HG03342 (cell line): ENCODE measurements around the gene CST6.

Experiments
- ATAC-seq: cut with Tn5 transposase; IDR thresholded peaks from one replicate; pipeline ENCODE4 v1.9.1; 2021; ENCODE audit warnings: mild to moderate bottlenecking, moderate library complexity; ENCODE audit not compliant: unreplicated experiment

Gene CST6, protein sequence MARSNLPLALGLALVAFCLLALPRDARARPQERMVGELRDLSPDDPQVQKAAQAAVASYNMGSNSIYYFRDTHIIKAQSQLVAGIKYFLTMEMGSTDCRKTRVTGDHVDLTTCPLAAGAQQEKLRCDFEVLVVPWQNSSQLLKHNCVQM

DNA sequence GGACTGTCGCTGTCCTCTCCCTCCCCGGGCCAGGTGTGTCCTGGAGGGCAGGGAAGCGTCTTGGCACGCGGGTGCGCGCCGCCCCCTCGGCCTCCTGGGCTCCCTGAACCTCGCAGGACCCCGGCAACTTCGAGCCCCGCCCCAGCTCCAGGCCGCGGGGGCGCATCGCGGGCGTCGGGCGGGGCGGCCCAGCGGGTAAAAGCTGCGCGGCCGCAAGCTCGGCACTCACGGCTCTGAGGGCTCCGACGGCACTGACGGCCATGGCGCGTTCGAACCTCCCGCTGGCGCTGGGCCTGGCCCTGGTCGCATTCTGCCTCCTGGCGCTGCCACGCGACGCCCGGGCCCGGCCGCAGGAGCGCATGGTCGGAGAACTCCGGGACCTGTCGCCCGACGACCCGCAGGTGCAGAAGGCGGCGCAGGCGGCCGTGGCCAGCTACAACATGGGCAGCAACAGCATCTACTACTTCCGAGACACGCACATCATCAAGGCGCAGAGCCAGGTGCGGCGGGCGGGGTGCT is at the start of gene CST6:
TSS of gene CST6 (plus strand) at position 224 of the 519 bp plus-strand sequence. CDS start at position 261, 37 bp downstream.
- ATAC-seq = no peak

DNA sequence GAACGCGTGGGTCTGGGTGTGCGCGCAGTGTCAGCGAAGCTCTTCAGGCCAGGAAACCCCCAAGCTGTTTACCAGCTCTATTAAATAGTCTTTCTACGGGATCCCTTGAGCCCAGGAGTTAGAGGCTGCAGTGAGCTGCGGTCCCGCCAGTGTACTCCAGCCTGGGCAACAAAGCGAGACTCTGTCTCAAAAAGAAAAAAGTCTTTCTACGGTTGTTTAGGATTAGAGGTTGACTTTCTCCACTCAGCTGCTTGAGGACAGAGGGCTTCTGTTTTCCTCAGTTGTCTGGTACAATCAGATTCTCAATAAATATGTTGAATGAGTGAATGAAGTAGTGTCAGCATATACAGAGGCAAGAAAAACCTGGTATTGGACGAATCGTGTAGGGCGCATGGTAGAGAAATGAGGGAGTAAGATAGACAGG is 49.7 kb upstream of the CST6 start:
- no peak for ATAC-seq

DNA sequence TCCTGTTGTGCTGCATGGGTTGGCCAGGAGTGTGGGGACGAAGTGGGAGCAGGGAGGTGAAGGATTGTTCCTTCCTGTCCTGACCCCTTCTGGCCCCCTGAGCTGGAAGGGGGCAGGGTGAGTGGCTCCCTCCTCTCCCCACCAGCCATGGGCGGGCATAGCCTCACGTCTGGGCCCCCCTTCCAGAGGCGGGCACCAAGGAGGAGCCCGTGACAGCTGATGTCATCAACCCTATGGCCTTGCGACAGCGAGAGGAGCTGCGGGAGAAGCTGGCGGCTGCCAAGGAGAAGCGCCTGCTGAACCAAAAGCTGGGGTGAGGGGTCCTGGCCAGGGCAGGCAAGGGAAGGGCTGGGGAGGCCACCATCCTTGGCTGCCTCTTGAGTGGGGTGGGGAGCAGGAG is 46.9 kb upstream of the CST6 start:
- ATAC-seq = no peak

DNA sequence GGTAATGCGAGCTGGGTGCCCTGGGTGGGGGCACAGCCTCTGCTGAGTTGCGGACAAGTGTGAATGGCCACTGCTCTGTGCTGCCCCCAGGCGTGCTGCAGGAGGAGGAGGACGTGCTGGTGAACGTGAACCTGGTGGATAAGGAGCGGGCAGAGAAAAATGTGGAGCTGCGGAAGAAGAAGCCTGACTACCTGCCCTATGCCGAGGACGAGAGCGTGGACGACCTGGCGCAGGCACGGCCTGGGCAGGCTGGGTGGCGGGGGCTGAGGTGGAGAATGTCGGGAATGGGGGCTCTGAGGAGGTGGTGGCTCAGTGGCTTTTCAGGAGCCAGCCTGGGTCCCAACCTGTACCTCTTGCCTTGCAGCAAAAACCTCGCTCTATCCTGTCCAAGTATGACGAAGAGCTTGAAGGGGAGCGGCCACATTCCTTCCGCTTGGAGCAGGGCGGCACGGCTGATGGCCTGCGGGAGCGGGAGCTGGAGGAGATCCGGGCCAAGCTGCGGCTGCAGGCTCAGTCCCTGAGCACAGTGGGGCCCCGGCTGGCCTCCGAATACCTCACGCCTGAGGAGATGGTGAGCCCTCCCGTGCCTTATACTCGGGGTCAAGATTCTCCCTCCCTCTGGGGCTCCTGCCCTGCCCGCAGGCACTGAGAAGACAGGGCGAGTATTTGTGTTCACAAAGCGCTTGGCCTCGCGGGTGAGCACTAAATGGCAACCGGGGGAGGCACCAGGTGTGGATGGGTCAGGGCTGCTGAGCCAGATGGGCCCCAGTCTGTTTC is 45.6 kb upstream of the CST6 start:
- ATAC-seq = no peak

DNA sequence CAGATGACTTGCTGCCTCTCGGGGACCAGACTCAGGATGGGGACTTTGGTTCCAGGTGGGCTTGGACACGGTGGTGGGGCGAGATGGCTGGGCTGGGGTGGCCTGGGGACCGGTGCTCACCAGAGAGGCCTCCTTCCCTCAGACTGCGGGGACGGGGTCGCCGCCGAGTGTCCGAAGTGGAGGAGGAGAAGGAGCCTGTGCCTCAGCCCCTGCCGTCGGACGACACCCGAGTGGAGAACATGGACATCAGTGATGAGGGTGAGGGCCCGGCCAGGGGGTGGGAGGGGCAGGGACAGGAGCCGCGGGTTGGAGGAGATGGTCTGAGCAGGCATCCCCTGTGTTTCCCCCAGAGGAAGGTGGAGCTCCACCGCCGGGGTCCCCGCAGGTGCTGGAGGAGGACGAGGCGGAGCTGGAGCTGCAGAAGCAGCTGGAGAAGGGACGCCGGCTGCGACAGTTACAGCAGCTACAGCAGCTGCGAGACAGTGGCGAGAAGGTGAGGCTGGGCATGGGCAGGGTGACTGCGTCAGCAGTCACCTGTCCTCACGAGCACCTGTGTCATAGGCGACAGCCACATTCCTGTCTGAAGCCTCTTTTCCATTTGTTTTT is 44.4 kb upstream of the CST6 start:
- ATAC-seq = no peak

DNA sequence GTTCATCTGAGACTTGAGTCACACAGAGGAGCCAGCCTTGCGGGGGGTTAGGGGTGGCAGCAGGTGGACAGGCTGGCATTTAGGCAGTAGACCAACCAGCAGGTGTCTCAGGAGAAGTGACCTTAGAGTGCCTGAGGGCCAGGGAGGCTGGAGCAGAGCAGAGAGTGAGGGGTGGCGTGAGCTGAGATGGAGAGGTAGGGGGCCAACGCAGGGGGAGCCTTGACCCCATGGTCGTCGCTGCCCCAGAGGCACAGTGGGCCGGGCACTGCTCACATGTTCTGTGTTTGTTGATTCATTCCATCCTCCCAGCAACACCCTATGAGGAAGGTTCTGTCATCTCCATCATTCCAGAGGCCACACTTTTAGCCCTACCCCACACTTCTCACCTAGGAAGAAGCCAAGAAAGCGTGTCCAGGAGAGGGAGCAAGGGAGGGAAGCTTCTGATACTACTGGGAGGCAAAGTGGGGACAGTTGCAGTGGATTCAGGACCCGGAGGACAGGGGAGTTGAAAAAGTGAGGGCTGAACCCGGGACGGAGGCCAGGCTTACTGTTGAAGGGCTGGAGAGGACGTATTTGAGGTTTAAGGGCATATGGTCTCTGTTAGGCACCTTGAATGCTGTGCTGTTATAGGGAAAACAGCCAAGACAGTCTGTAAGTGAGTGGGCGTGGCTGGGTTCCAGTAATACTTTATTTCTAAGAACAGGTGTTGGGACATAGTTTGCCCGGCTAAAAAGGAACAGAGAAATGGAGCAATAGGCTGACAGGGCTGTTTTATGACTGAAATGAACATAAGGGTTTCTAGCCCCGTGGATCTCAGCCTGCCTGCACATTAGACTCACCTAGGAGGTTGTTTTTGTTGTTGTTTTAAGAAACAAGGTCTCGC is 43.0 kb upstream of the CST6 start:
- ATAC-seq = no peak

DNA sequence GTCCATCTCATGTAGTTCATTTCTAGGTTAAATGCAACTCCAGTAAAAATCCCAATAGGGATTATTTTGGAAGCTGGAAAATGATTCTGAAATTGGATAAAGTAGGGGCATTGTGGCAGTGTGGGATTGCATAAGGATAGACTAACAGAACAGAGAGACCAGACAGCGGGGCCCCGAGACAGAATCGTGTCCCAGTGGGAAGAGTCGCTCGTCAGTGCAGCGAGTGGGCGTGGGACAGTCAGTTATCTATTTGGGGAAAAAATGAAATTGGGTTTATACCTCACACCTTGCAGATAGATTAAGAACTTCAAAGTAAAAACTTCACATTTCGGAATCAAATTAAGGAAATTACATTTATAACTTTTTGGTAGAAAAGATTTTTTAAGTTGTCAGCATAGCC is 39.7 kb upstream of the CST6 start:
- ATAC-seq = no peak

DNA sequence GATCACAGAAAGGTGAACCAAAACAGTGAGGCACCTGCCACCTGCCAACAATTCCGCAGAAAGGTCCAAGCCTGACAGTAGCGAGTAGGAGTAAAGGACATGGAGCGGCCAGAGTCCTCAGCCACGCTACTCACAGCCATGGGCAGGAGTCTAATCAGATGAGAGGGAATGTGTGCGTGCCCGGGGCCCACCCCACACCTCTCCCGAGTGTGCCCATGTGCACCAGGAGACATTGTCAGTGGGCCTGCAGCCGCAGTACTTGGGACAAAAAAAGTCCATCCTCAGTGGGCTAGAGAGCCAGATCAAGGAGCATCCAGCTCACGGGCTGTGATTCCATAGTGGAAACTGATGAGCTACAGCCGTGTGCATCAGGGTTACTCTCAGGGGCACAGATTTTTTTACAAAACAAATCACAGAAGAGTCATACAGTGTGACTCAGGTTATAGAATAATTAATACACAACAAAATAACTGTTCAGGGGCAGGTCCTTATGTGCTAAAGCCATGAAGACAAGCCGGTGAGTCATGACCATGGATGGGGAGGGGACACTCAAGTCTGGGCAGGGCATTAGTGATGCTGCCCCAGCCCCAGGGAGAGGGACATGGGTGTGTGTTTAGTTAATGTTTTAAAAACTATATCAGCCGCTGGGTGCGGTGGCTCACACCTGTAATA is 38.2 kb upstream of the CST6 start:
- ATAC-seq = no peak

DNA sequence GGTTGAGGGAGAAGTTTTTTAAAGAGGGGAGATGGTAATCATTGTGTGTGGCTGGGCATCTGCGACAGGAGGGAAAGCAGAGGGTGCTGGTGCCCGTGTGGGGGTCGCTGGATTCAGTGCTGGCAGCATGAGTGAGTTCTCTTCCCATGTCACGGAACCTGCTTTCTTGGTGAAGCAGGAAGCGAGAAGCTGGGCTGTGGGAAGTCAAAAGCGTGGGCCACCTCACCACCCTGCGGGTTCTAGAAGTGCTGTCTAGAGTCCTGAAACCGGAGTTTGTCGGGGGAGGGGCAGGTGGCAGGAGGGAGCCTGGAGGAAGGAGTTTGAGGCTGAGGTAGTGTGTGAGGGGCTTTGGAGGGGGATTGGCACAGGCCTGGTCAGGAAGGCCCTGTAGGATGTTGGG is 36.0 kb upstream of the CST6 start:
- ATAC-seq = no peak

DNA sequence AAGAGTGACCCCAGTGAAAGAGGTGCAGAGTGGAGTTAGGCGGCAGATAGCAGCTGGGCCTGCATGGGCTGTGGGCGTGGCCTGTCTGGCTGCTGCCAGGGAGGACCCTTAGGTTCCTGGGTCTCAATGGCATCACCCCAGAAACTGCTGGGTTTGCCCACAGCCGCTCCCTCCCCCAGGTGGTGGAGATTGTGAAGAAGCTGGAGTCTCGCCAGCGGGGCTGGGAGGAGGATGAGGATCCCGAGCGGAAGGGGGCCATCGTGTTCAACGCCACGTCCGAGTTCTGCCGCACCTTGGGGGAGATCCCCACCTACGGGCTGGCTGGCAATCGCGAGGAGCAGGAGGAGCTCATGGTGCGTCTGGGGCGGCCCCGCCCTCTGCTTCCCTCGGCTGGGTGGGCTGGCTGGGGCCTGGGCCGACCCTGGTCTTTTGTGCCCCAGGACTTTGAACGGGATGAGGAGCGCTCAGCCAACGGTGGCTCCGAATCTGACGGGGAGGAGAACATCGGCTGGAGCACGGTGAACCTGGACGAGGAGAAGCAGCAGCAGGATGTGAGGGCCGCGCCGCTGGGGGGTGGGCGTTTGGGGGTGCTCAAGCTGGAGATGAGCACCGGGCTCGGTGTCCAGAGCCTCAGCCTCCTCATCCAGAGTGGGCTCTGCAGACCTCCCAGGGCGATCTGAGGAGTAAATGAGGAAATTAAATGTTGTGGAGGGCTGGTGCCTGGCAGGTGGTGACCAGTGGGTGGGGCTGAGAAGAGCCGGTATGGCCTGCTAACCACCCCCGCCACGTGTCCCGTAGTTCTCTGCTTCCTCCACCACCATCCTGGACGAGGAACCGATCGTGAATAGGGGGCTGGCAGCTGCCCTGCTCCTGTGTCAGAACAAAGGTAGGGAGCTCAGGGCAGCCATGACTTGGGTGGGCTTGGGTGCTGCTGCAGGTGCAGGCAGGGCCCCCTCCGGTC is 35.3 kb upstream of the CST6 start:
- no peak for ATAC-seq

DNA sequence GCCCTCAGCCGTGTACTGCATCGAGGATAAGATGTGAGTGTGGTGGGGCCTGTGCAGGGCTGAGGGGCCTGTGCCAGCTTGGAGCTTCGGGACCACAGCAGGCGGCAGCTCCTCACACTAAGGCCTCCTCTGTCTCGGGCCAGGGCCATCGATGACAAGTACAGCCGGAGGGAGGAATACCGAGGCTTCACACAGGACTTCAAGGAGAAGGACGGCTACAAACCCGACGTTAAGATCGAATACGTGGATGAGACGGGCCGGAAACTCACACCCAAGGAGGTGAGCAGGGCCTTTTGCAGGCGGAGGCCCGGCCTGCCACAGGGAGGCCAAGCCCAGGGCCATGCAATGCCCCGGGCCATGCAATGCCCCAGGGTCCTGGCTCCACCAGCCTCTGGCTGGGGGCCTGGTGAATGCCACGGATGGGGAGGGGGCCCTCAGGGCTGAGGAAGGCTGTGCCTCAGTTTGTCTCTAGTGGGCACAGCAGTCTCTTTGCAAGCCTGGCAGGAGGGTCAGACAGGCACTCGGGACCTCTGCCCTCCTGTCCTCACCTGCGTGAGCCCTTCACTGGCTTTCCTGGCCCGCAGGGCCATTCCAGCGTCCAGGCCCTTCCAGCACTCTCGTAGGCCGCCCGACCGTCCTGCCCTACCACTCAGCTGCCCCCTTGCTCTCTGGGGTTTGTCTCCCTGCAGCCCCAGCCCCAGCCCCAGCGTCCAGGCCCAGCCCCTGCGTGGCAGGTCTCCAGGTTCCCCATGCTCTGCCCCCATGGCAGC is 34.0 kb upstream of the CST6 start:
- no peak for ATAC-seq

DNA sequence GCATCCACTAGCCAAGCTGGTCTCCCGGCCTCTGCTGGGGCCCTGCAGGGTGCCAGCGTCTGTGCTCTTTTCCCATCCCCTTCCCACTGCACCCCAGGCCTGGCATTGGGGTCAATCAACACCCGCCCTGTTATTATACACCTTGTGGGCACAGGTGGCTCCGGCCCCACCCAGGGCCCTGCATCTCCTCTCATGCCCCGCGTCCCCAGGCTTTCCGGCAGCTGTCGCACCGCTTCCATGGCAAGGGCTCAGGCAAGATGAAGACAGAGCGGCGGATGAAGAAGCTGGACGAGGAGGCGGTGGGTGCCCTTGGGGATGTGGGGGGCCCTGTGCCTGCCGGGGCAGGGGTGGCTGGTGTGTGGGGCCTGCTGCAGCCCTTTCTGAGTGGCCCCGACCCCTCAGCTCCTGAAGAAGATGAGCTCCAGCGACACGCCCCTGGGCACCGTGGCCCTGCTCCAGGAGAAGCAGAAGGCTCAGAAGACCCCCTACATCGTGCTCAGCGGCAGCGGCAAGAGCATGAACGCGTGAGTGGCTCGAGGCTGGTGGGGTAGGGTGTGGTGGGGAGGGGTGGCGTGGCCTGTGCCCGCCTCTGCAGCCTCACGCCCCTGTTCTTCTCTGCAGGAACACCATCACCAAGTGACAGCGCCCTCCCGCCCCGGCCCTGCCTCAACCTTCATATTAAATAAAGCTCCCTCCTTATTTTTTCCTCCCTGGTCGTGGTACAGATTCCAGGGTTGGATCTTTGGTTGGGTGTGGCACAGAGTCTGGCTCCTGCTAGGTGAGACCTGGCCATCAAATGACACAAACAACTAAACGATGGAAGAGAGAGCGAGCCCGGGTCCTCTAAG is 33.2 kb upstream of the CST6 start:
- ATAC-seq = no peak

DNA sequence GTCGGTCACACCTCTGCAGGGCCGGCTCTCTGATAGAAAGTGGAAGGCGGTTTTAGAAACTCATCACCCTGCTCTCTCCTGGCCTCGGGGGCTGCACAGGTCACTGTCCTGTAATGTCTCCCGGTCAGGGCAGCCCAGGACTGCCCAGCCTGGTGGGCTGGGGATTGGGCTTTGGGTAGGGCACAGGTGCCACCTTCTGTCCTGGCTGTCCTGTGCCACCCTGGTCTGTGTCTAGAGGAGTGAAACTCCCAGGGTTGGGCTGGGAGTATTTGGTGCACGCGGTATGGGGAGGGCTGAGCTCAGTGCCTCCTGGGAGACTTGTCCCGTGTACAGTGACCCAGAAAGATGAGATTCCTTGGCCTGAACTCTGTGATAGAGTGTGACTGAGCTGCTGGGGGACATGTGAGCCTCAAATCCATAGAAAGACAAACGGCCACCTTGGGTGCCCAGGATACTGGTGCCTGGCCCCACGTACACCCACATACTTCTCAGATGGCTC is 32.5 kb upstream of the CST6 start:
- no peak for ATAC-seq

DNA sequence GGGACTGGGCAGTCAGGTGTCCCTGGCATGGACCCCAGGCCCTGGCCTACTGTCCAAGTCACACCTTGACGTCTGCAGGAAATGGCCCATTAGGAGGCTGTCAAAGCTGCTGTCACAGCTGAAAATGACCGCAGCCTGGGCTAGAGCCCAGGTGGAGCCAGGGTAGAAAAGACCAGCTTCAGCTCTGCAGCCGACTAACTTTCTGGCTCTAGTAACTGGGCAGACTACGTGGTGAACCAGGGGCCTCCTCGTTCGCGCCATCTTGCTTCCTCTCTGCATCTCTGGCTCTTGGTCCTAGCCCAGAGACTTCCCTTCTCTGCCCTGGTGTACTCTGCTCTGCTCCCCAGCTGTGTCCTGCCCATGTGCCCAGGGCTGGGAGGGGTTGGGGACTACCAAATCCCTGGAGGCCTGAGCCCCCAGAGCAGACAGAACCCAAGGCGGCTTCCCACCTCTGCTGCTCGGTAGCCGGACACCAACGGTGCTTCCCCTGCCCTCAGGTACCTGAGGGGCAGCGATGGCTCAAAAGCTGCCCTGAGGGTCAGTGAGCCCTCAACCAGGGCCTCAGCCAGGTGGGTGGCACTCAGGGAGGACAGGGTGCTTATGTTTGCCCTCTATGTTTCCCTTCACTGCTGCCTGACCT is 30.6 kb upstream of the CST6 start:
- no peak for ATAC-seq

DNA sequence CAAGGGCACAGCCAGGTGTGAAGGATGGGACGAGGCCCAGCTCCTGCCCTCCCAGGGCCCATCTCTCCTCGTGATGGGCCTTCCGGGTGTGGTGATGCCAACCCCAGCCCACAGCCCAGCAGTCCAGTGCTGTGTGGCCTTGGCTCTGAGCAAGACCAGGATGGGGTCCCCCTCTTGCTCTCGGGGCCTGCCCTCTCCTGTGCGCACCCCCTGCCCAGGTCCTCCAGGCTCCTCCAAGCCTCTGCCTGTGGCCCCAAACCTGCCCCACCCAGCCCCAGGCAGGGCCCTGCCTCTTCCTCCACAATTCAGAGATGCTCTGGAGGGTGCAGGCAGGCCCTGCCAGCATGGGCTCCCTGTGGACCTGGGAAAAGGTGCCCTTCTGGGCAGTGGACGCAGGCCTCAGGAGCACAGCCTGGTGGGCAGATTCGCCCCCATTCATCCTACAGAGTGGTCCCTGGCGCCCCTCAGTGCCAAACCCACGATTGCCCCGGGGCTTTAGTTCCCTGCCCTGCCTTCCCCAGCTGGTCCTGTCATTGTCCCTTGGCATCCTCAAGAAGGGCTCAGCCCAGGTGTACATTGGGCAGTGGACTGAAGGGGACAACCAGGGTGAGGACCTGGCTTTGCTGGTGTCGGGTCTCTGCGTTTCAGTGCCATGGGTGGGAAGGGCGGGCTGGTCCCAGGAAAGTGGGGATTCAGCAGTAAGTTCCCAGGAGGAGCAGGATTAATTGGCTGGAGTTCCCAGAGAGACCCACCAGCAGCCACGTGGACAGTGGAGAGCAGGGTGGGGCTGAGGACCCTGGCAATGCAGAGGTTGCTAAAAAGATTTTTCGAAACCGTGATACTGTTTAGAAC is 29.6 kb upstream of the CST6 start:
- no peak for ATAC-seq
